GM23338 (cell line): ENCODE measurements around the gene DNASE1L1. TPM values are rescaled to one million over a fixed set of nuclear protein-coding genes. Genes with fewer than 3 reads are reported as not detected.

ENCODE experiments used
- ATAC-seq: fragments of 200-7000 bp; cut with Tn5 transposase; 3 replicates; pipeline ENCODE4 v1.9.1; 2020
- DNase-seq: peaks from one replicate; pipeline ENCODE4 v3.0.0-alpha.2; 2015; ENCODE audit warnings: low spot score
- H2AFZ ChIP-seq: fragments of 200-600 bp; sonication (generic); 2 replicates; pipeline ENCODE4 v1.8.0; 2016; ENCODE audit warnings: antibody characterized with exemption, mild to moderate bottlenecking, moderate library complexity
- H3F3A ChIP-seq: fragments of 200-600 bp; sonication (generic); replicated peaks from 2 replicates; pipeline ENCODE4 v1.8.0; 2017; ENCODE audit warnings: antibody characterized with exemption, mixed run types, low read depth
- H3K27ac ChIP-seq: fragments of 200-600 bp; sonication (generic); 2 replicates; pipeline ENCODE4 v1.6.1; 2016; ENCODE audit warnings: low read depth
- H3K27me3 ChIP-seq: fragments of 200-600 bp; sonication (generic); 2 replicates; pipeline ENCODE4 v1.8.0; 2016; ENCODE audit warnings: mild to moderate bottlenecking, mixed run types, moderate library complexity; ENCODE audit not compliant: insufficient read depth
- H3K36me3 ChIP-seq: fragments of 200-600 bp; sonication (generic); 2 replicates; pipeline ENCODE4 v1.8.0; 2016; ENCODE audit warnings: mild to moderate bottlenecking; ENCODE audit not compliant: insufficient read depth
- H3K4me1 ChIP-seq: fragments of 200-600 bp; sonication (generic); 2 replicates; pipeline ENCODE4 v1.8.0; 2016; ENCODE audit warnings: mild to moderate bottlenecking, moderate library complexity; ENCODE audit not compliant: insufficient read depth
- H3K4me2 ChIP-seq: fragments of 200-600 bp; sonication (generic); 2 replicates; pipeline ENCODE4 v1.7.1; 2017; ENCODE audit warnings: mixed run types
- H3K4me3 ChIP-seq: fragments of 200-600 bp; sonication (generic); 2 replicates; pipeline ENCODE4 v1.6.1; 2016; ENCODE audit warnings: mixed run types
- H3K79me2 ChIP-seq: fragments of 200-600 bp; sonication (generic); replicated peaks from 2 replicates; pipeline ENCODE4 v1.8.0; 2017; ENCODE audit warnings: mild to moderate bottlenecking; ENCODE audit not compliant: insufficient read depth
- H3K9me2 ChIP-seq: fragments of 200-600 bp; sonication (generic); 2 replicates; pipeline ENCODE4 v1.8.0; 2017; ENCODE audit not compliant: insufficient read depth
- H4K20me1 ChIP-seq: fragments of 200-600 bp; sonication (generic); replicated peaks from 2 replicates; pipeline ENCODE4 v1.8.0; 2017; ENCODE audit warnings: mild to moderate bottlenecking; ENCODE audit not compliant: insufficient read depth
- H3K27ac Mint-ChIP-seq: 2 replicates; pipeline ENCODE4 v1.8.0; 2020; ENCODE audit warnings: inconsistent platforms, mild to moderate bottlenecking, moderate library complexity, mixed read lengths
- H3K27me3 Mint-ChIP-seq: 3 replicates; pipeline ENCODE4 v1.8.0; 2022; ENCODE audit warnings: low read depth, mild to moderate bottlenecking, moderate library complexity, mixed read lengths, inconsistent platforms; ENCODE audit not compliant: insufficient read depth, poor library complexity
- H3K36me3 Mint-ChIP-seq: 3 replicates; pipeline ENCODE4 v1.8.0; 2021; ENCODE audit warnings: low read depth, mild to moderate bottlenecking, inconsistent platforms, moderate library complexity, mixed read lengths
- H3K4me1 Mint-ChIP-seq: 3 replicates; pipeline ENCODE4 v1.8.0; 2020; ENCODE audit warnings: mild to moderate bottlenecking, inconsistent platforms, mixed read lengths
- H3K4me3 Mint-ChIP-seq: 3 replicates; pipeline ENCODE4 v1.8.0; 2021; ENCODE audit warnings: moderate library complexity, mild to moderate bottlenecking, inconsistent platforms, mixed read lengths
- H3K9me3 Mint-ChIP-seq: 3 replicates; pipeline ENCODE4 v1.8.0; 2020; ENCODE audit warnings: moderate library complexity, mild to moderate bottlenecking, inconsistent platforms, mixed read lengths
- CREB1 ChIP-seq: fragments of 250-450 bp; sonication (Bioruptor Pico); IDR thresholded peaks from 2 replicates; pipeline ENCODE4 v1.5.0; 2020; ENCODE audit warnings: low read depth, mild to moderate bottlenecking, moderate library complexity
- EZH2 ChIP-seq: fragments of 200-600 bp; sonication (generic); IDR thresholded peaks from one replicate; pipeline ENCODE4 v1.8.0; 2017; ENCODE audit warnings: antibody characterized with exemption, mild to moderate bottlenecking, low read depth; ENCODE audit not compliant: unreplicated experiment
- NANOG ChIP-seq: IDR thresholded peaks from 2 replicates; pipeline ENCODE4 v1.6.1; 2016; ENCODE audit warnings: antibody characterized with exemption, borderline replicate concordance
- POLR2AphosphoS5 ChIP-seq: IDR thresholded peaks from 2 replicates; pipeline ENCODE4 v1.6.1; 2016; ENCODE audit warnings: antibody characterized with exemption, low read depth
- REST ChIP-seq: IDR thresholded peaks from one replicate; pipeline ENCODE4 v1.6.1; 2018; ENCODE audit warnings: antibody characterized with exemption; ENCODE audit not compliant: unreplicated experiment
- ZNF114 ChIP-seq: fragments of 250-450 bp; sonication (Bioruptor Pico); IDR thresholded peaks from 2 replicates; pipeline ENCODE4 v1.5.0; 2020; ENCODE audit warnings: mild to moderate bottlenecking, moderate library complexity
- polyA plus RNA-seq: library from polyadenylated mRNA; unstranded; fragments of >200 nt; fragmentation: Nextera tagmentation; extraction: Ambion mirVana; gene quantifications from 2 replicates; pipeline ENCODE4 v1.2.1, GENCODE V29; 2016
- total RNA-seq: library from RNA; depleted of rRNA; stranded (reverse); fragments of >200 nt; shearing (Covaris generic); gene quantifications from 2 replicates; pipeline ENCODE4 v1.2.3, GENCODE V29; 2014
- TF ChIP-seq, protein P1 (sequence below), 2 experiments: fragments of 200-600 bp in 1 of 2; sonication (generic) in 1 of 2; conservative IDR thresholded peaks; 2 replicates each; pipeline versions ENCODE4 v1.5.1 to v1.6.1; 2016 to 2017; ENCODE audit warnings: antibody characterized with exemption in 2 of 2, low read depth in 2 of 2, mild to moderate bottlenecking in 2 of 2, moderate library complexity in 1 of 2
- TF ChIP-seq, protein P2 (sequence below): IDR thresholded peaks from 2 replicates; pipeline ENCODE4 v1.6.1; 2016; ENCODE audit warnings: antibody characterized with exemption

DNASE1L1 gene
- total and polyA plus RNA-seq, 2 experiments from 2014 or later = 3.3 to 16.1 TPM

GRCh38 chrX:154428176-154429171 is 19.4 kb upstream of the DNASE1L1 start, which contains the start of gene ATP6AP1:
ATP6AP1 (plus strand) TSS chrX:154428677; CDS start chrX:154428693, 16 bp downstream.
- H3K36me3 ChIP-seq = no peaks in the 10 kb centered on the region
- no peaks in the 10 kb centered on the region for H3K27me3 ChIP-seq
- H3K4me3 Mint-ChIP-seq = peak within 1 kb of the TSS; percentile 74
- peaks cover 4% of the 10 kb centered on the region for H3K27me3 Mint-ChIP-seq
- TF ChIP-seq CREB1 (CRISPR knock-in tag) = peak; percentile 39; the same call in 1 of the 2 replicates
- no peak for TF ChIP-seq ZNF114 (CRISPR knock-in tag)
- TF ChIP-seq, protein P1, sequence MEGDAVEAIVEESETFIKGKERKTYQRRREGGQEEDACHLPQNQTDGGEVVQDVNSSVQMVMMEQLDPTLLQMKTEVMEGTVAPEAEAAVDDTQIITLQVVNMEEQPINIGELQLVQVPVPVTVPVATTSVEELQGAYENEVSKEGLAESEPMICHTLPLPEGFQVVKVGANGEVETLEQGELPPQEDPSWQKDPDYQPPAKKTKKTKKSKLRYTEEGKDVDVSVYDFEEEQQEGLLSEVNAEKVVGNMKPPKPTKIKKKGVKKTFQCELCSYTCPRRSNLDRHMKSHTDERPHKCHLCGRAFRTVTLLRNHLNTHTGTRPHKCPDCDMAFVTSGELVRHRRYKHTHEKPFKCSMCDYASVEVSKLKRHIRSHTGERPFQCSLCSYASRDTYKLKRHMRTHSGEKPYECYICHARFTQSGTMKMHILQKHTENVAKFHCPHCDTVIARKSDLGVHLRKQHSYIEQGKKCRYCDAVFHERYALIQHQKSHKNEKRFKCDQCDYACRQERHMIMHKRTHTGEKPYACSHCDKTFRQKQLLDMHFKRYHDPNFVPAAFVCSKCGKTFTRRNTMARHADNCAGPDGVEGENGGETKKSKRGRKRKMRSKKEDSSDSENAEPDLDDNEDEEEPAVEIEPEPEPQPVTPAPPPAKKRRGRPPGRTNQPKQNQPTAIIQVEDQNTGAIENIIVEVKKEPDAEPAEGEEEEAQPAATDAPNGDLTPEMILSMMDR (conservative IDR thresholded peaks at IDR 0.05; ENCODE audit: low read depth in 2 of 2) = peak in 1 of 2 experiments; percentile 19; a peak in 1 of 4 replicates
- TF ChIP-seq NANOG = no peak
- peak; percentile 61 for TF ChIP-seq POLR2AphosphoS5
- TF ChIP-seq, protein P2, sequence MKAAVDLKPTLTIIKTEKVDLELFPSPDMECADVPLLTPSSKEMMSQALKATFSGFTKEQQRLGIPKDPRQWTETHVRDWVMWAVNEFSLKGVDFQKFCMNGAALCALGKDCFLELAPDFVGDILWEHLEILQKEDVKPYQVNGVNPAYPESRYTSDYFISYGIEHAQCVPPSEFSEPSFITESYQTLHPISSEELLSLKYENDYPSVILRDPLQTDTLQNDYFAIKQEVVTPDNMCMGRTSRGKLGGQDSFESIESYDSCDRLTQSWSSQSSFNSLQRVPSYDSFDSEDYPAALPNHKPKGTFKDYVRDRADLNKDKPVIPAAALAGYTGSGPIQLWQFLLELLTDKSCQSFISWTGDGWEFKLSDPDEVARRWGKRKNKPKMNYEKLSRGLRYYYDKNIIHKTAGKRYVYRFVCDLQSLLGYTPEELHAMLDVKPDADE = no peak
- no peak for TF ChIP-seq REST
- TF ChIP-seq EZH2 = no peak
- H3K36me3 Mint-ChIP-seq = peaks cover 10% of the 10 kb centered on the region
- H3K9me3 Mint-ChIP-seq = no peaks in the 10 kb centered on the region
- peak within 1 kb of the TSS; percentile 62 for H3K4me3 ChIP-seq
- H3K9me2 ChIP-seq = no peaks in the 10 kb centered on the region
- no peak within 1 kb of the TSS for H3K27ac Mint-ChIP-seq
- H3K4me1 ChIP-seq = no peaks in the 10 kb centered on the region; the same call in 1 of the 2 replicates
- H4K20me1 ChIP-seq = no peaks in the 10 kb centered on the region
- H3F3A ChIP-seq = no peaks in the 10 kb centered on the region
- H3K4me2 ChIP-seq = peak within 1 kb of the TSS; percentile 79
- ATAC-seq (peak; percentile 96), DNase-seq (peak; percentile 92)
- peaks cover 15% of the 10 kb centered on the region for H3K4me1 Mint-ChIP-seq
- H3K27ac ChIP-seq = no peak within 1 kb of the TSS
- no peak within 1 kb of the TSS for H2AFZ ChIP-seq
- H3K79me2 ChIP-seq = peaks cover 11% of the 10 kb centered on the region
